Renal cortical epithelial cell (primary cell): ENCODE results near the gene GNB1L. TPM values are rescaled to one million over a fixed set of nuclear protein-coding genes. Genes with fewer than 3 reads are reported as not detected.
"Not testable (repeated sequence)": the region's sequence is repeated elsewhere in the genome, so short reads cannot be mapped to it uniquely, and the experiment has no call there.

ENCODE experiments used
- DNase-seq: peaks from one replicate; pipeline ENCODE4 v3.0.0-alpha.2; 2011; ENCODE audit warnings: low read depth
- total RNA-seq: library from RNA; depleted of rRNA; stranded (reverse); fragments of >200 nt; gene quantifications from 2 replicates; pipeline ENCODE4 v1.2.3, GENCODE V29; 2014

Gene GNB1L
- total RNA-seq, 1 donor from 2014 or later: 4.9 TPM

- DNase-seq: no peak
These were observed 35.3 kb upstream of the GNB1L start for GRCh38 chr22:19889951-19890350.

GRCh38 chr22:19888131-19888746 lies 33.6 kb upstream of the GNB1L start:
- DNase-seq: no peak

GRCh38 chr22:19887256-19887985 lies 32.7 kb upstream of the GNB1L start:
- no peak for DNase-seq

DNA sequence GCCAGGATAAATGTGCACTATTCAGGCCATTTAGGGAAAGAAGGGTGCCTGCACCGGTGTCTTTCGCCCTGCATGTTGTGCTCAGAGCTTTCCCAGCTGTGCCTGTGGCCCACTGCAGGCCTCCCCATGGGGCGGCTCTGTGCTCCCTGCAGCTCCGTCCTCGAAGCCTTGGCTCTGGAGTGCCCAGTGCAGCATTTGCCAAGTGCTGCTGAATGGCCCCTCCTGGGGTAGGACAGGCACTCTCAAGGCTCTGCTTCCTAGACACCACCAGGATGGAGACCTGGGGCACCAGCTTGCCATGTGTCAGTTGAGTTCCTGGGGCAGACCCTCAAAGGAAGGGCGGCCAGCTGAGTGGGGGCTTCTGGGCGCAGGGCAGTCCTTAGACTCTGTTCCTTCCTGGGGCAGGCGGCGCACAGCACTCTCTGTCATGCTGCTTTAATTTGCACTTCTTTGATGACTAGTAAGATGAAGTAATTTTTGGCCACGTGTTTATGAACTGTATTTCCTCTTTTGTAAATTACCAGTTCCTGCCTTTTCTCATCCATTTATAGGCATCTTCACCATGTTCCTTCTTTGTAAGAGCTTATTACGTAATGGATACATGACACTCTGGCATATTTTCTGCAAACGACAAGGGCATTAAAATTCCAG lies 32.1 kb upstream of the GNB1L start:
- DNase-seq: peak; percentile 48

DNA sequence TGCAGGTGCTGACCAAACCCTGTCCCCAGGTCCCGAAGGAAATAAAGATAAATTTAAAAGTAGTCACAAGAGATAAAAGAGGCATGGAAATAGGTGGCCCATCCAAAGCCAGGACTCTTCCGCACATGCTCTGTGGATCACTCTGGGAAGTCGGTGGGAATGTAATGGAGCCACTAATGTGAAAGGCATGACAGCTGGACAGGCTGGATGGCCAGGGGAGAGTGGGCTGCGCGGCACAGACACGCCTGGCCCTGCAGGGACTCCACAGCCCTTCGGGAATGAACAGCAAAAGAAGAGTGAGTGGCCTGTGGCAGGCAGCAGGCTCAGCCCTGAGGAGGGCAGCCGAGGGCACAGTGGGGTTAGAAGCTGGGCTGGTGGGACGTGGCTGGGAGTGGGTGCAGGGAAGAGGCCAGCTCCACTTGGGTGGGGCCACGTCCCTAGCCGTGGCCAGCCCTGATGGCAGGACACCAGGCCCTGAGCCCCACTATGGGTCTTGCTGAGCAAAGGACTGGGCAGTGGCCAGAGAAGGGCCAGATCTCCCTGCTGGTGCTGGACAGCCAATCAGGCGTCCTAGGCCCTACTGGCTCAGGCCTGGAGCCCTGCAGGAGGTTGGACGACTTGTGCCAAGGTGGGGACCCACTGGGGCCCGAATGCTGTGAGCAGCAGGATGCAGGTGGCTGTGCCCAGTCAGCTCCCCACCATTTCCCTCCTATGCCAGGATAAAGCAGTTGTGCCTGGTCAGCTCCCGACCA lies 31.3 kb upstream of the GNB1L start:
- no peak for DNase-seq

DNA sequence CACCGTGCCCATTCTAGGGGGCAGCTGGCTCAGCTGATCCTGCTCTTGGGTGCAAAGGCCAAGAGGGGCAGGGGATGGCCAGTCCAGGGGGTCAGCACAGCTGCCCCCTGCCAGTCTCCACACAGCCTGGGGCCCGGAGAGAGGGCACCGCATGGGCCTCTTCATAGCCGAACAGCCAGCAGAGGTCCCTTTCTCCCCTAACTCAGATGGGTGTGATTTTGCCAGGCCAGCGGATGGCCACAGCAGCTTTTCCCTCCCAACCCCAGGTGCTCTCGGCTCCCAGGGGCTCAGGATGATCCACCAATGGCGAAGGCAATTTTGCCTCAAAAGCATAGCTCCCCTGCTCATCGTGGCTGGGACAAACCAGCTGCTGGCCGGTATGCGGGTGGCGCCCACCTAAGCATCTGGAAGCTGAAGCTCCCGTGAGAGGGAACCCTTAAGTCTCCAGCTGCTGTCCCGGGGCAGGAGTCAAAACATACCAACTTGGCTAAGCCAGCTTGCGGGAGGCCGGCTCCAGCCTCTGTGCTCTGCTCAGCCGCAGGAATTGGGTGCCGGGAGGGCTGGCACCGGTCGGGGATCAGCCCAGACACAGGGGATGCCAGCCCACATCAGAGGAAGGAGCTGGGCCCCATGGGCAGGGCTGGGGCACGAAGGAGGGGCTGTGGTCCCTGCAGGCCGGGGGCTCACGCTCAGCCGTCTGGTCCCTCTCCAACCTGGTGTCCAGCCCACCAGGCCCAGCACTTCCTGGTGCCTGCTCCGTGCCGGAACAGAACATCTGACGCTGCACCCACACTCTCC lies 30.5 kb upstream of the GNB1L start:
- DNase-seq: no peak

- DNase-seq: no peak
These were observed 29.7 kb upstream of the GNB1L start for GRCh38 chr22:19884161-19884953.

- DNase-seq: not testable (repeated sequence)
These were observed 28.8 kb upstream of the GNB1L start for GRCh38 chr22:19883446-19883845.

- DNase-seq: no peak
These were observed 28.0 kb upstream of the GNB1L start for GRCh38 chr22:19882446-19883381.

GRCh38 chr22:19880786-19881569 lies 26.3 kb upstream of the GNB1L start:
- DNase-seq: peak; percentile 86

DNA sequence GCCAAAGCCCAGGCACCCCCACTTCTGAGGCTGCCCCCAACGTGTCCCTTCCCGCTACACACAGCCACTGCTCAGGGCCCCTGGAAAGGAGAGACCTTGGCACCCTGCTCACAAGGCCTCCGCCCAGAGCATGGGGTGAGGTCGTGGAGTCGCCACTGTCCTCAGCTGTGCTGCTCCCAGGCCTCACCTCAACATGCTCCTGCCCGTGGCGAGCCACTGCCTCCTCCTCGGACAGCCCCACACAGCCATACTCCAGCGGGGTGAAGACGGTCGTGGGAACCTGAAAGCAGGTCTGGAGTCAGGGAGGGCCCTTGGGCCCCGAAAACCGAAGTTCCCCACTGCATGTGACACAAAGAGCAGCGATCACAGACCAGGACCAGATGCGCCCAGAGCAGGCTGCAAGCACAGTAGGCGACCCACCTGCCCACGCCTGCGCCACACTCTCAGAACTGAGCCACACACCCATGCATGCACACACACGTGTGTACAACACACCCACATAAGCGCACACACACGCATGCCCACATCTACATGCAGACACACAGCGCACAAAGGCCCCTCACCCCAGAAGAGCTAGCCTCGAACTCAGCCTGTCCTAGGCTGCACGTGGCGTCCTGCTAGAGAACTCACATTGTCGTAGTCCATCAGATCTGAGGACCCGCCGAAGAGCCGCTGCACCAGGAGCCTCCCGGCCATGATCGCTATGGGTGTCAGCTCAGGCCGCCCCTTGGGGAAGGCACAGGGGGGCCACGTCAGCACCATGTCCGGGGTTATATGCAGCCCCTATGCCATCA lies 25.5 kb upstream of the GNB1L start:
- no peak for DNase-seq

DNA sequence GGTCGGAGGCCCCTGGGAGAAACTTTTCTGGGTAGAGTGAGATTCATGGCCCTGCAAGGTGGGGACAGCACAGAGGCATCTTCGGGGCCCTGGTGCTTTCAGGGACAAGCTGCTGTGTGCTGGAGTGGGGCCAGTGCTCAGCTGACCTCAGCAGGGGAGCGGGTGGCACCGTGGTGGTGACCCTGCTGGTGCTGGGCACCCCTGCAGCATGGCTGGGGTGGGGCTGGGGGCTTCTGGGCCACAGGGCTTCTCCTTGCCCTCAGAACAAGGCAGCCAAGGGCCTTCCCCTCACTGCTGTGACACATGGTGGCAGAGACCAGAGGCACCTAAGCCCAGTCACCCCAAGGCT lies 24.9 kb upstream of the GNB1L start:
- no peak for DNase-seq

- no peak for DNase-seq
These were observed 24.5 kb upstream of the GNB1L start for GRCh38 chr22:19879246-19879570.

GRCh38 chr22:19878461-19879245 lies 24.0 kb upstream of the GNB1L start:
- DNase-seq: no peak

- DNase-seq: no peak
These were observed 23.1 kb upstream of the GNB1L start for GRCh38 chr22:19877626-19878339.

DNA sequence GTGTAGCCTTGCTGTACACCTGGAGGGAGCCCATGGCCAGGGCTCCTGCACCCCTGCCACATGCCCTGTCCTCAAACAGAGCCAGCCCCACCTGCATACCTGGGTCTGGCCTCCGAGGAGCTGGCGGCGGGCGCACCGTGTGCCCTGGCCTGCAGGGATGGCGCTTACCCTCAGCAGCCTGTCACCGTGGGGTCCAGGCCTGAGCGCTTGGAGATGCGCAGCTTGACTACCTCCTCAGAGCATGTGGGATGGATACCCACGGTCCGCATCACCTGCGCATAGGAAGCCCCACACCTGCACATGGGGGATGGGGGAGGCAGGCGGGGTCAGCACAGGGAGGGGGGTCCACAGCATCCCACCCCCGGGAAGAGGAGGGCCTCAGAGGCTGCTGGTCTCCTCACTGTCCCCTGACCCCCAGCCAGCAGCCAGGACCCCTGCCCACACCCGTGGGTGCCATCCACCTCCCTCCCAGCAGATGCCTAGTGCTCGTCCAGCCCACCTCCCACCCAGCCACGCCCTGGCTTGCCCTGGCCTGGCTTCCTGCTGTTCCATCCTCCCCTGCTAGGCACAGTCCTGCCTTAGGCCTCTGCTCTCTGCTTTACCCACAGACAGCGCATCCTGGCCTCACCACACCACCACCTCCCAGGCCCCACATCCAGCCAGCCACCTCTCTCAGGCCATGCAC lies 22.4 kb upstream of the GNB1L start:
- no peak for DNase-seq
